Neural progenitor cell (in vitro differentiated cells): Measurements from ENCODE around the gene IQCM. TPM values are rescaled to one million over a fixed set of nuclear protein-coding genes. Genes with fewer than 3 reads are reported as not detected.

Experiments used
- DNase-seq: peaks from one replicate; pipeline ENCODE4 v3.0.0-alpha.2; 2016; ENCODE audit warnings: low spot score
- H2AFZ ChIP-seq: fragments of 200-600 bp; sonication (generic); replicated peaks from 2 replicates; pipeline ENCODE4 v1.6.1; 2016; ENCODE audit warnings: antibody characterized with exemption
- H3F3A ChIP-seq: fragments of 200-600 bp; sonication (generic); 2 replicates; pipeline ENCODE4 v1.6.1; 2016; ENCODE audit warnings: antibody characterized with exemption, low read depth
- H3K27ac ChIP-seq: fragments of 200-600 bp; sonication (generic); 2 replicates; pipeline ENCODE4 v1.5.1; 2016; ENCODE audit warnings: mild to moderate bottlenecking
- H3K27me3 ChIP-seq: fragments of 200-600 bp; sonication (generic); 2 replicates; pipeline ENCODE4 v1.6.1; 2016; ENCODE audit warnings: mild to moderate bottlenecking, moderate library complexity
- H3K36me3 ChIP-seq: fragments of 200-600 bp; sonication (generic); 2 replicates; pipeline ENCODE4 v1.5.1; 2016
- H3K4me1 ChIP-seq: fragments of 200-600 bp; sonication (generic); 2 replicates; pipeline ENCODE4 v1.6.1; 2016; ENCODE audit warnings: mixed run types
- H3K4me2 ChIP-seq: fragments of 200-600 bp; sonication (generic); 2 replicates; pipeline ENCODE4 v1.6.1; 2016
- H3K4me3 ChIP-seq: fragments of 200-600 bp; sonication (generic); 2 replicates; pipeline ENCODE4 v1.5.1; 2016
- H3K79me2 ChIP-seq: fragments of 200-600 bp; sonication (generic); 2 replicates; pipeline ENCODE4 v1.6.1; 2016; ENCODE audit warnings: low read depth
- H3K9ac ChIP-seq: fragments of 200-600 bp; sonication (generic); 2 replicates; pipeline ENCODE4 v1.6.1; 2016
- H3K9me3 ChIP-seq: fragments of 200-600 bp; sonication (generic); 2 replicates; pipeline ENCODE4 v1.5.1; 2016; ENCODE audit warnings: low read depth
- H4K20me1 ChIP-seq: fragments of 200-600 bp; sonication (generic); 2 replicates; pipeline ENCODE4 v1.6.1; 2016; ENCODE audit warnings: low read depth
- H3K27ac Mint-ChIP-seq: 3 replicates; pipeline ENCODE4 v1.8.0; 2021; ENCODE audit warnings: mixed read lengths
- H3K27me3 Mint-ChIP-seq: 2 replicates; pipeline ENCODE4 v1.8.0; 2022; ENCODE audit warnings: low read depth, mild to moderate bottlenecking, inconsistent platforms, moderate library complexity, mixed read lengths; ENCODE audit not compliant: insufficient read depth
- H3K36me3 Mint-ChIP-seq: 3 replicates; pipeline ENCODE4 v1.8.0; 2021; ENCODE audit warnings: mixed read lengths
- H3K4me1 Mint-ChIP-seq: 3 replicates; pipeline ENCODE4 v1.8.0; 2021; ENCODE audit warnings: mixed read lengths
- H3K4me3 Mint-ChIP-seq: 3 replicates; pipeline ENCODE4 v1.8.0; 2021; ENCODE audit warnings: mild to moderate bottlenecking, moderate library complexity, mixed read lengths
- H3K9me3 Mint-ChIP-seq: 3 replicates; pipeline ENCODE4 v1.8.0; 2020; ENCODE audit warnings: mixed read lengths
- EZH2 ChIP-seq: fragments of 200-600 bp; sonication (generic); IDR thresholded peaks from 2 replicates; pipeline ENCODE4 v1.6.1; 2017; ENCODE audit warnings: antibody characterized with exemption, mild to moderate bottlenecking, moderate library complexity
- EZH2phosphoT487 ChIP-seq: fragments of 200-600 bp; sonication (generic); IDR thresholded peaks from 2 replicates; pipeline ENCODE4 v1.6.1; 2017; ENCODE audit warnings: antibody characterized with exemption
- total RNA-seq: library from RNA; depleted of rRNA; stranded (reverse); fragments of >200 nt; gene quantifications from 2 replicates; pipeline ENCODE4 v1.2.3, GENCODE V29; 2015; ENCODE audit warnings: low replicate concordance
- TF ChIP-seq, protein P1 (sequence below): fragments of 200-600 bp; sonication (generic); IDR thresholded peaks from 2 replicates; pipeline ENCODE4 v1.5.1; 2017; ENCODE audit warnings: antibody characterized with exemption, mild to moderate bottlenecking

IQCM gene
- total RNA-seq, 1 donor from 2014 or later: 0.26 TPM

DNA sequence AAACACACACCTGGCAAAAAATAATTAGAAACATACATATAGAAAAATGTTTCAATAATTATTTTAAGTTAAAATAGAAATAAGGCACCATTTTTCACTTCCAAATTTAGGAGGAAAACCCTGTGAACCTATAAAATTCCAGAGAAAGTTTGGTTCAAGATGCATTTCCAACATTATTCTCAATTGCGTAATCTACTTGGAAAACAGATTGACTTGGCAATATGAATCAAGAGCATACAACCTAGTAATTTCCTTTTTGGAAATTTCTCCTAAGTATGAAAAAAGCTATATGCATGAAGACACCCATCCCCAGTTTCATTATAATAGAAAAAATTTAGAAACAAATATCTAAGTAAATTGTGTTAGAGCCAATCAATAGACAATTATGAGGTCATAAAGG, 242.9 kb downstream of the IQCM start:
- no peak overlapping the region for H3K4me3 Mint-ChIP-seq
- H3K4me1 ChIP-seq: no peaks in the 10 kb centered on the region
- H3K4me3 ChIP-seq: no peak overlapping the region
- no peaks in the 10 kb centered on the region for H3K36me3 Mint-ChIP-seq
- no peaks in the 10 kb centered on the region for H3K9me3 Mint-ChIP-seq
- H2AFZ ChIP-seq: no peak overlapping the region
- H3K79me2 ChIP-seq: no peaks in the 10 kb centered on the region
- no peak overlapping the region for H3K9ac ChIP-seq
- H3K27ac Mint-ChIP-seq: no peak overlapping the region
- no peaks in the 10 kb centered on the region for H3K36me3 ChIP-seq
- H3K4me2 ChIP-seq: no peak overlapping the region
- no peak overlapping the region for H3K27ac ChIP-seq
- TF ChIP-seq EZH2phosphoT487 (no peak), EZH2 (no peak)
- H4K20me1 ChIP-seq: no peaks in the 10 kb centered on the region
- no peaks in the 10 kb centered on the region for H3K27me3 ChIP-seq
- H3K9me3 ChIP-seq: no peaks in the 10 kb centered on the region
- no peaks in the 10 kb centered on the region for H3K4me1 Mint-ChIP-seq
- no peaks in the 10 kb centered on the region for H3F3A ChIP-seq
- no peaks in the 10 kb centered on the region for H3K27me3 Mint-ChIP-seq
- no peak for DNase-seq

DNA sequence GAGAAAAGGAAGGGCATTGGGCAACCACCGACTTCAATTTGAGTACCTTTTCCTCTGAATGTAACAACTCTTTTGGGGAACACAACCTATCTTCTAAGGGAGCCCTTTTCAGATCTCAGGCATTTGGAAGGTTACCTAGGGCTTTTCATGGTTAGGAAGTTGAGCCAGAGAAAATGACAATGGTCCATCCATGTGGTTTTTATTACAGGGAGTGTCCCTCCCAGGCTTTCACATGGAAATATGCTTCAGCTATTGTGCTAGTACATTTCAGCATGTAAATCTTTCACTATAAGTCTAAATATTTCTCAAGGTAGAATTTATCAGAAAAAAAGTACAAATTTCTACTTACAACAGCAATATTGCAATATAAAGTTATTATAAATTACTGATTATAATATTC, 259.8 kb downstream of the IQCM start:
- no peaks in the 10 kb centered on the region for H3K4me1 ChIP-seq
- no peaks in the 10 kb centered on the region for H3K27me3 ChIP-seq
- no peak for DNase-seq
- no peak overlapping the region for H3K4me3 ChIP-seq
- no peaks in the 10 kb centered on the region for H3K36me3 ChIP-seq
- H4K20me1 ChIP-seq: no peaks in the 10 kb centered on the region
- H3K9ac ChIP-seq: no peak overlapping the region
- Mint-ChIP-seq H3K36me3 (no peaks in the 10 kb centered on the region), H3K4me3 (no peak overlapping the region), H3K4me1 (peaks cover 2% of the 10 kb centered on the region), H3K9me3 (peaks cover 2% of the 10 kb centered on the region), H3K27ac (no peak overlapping the region), H3K27me3 (no peaks in the 10 kb centered on the region)
- H3K27ac ChIP-seq: no peak overlapping the region
- TF ChIP-seq, protein P1, sequence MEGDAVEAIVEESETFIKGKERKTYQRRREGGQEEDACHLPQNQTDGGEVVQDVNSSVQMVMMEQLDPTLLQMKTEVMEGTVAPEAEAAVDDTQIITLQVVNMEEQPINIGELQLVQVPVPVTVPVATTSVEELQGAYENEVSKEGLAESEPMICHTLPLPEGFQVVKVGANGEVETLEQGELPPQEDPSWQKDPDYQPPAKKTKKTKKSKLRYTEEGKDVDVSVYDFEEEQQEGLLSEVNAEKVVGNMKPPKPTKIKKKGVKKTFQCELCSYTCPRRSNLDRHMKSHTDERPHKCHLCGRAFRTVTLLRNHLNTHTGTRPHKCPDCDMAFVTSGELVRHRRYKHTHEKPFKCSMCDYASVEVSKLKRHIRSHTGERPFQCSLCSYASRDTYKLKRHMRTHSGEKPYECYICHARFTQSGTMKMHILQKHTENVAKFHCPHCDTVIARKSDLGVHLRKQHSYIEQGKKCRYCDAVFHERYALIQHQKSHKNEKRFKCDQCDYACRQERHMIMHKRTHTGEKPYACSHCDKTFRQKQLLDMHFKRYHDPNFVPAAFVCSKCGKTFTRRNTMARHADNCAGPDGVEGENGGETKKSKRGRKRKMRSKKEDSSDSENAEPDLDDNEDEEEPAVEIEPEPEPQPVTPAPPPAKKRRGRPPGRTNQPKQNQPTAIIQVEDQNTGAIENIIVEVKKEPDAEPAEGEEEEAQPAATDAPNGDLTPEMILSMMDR: no peak
- TF ChIP-seq EZH2 (no peak), EZH2phosphoT487 (no peak)
- no peak overlapping the region for H2AFZ ChIP-seq
- H3K79me2 ChIP-seq: no peaks in the 10 kb centered on the region
- H3K9me3 ChIP-seq: no peaks in the 10 kb centered on the region
- no peaks in the 10 kb centered on the region for H3F3A ChIP-seq
- H3K4me2 ChIP-seq: no peak overlapping the region

DNA sequence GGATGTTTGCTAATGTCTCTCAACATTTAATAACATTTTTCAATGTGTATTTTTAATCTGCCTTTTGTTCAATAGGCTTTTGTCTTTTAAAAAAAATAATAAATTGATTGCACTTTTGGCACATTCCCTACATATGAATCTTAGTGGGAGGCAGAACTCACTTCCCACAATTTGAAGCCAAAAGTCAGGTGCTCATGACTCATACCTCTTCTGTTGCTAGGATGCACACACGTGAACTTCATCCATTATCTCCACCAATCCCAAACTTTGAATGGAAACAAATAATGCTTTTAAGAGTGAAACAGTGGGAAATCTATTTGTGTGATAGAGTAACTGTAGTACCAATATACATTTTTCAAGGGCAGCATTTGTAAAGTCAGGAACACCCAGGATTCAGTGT, 260.5 kb downstream of the IQCM start:
- DNase-seq: no peak
- Histone ChIP-seq H3K4me1 (no peaks in the 10 kb centered on the region), H3K4me3 (no peak overlapping the region), H3K27ac (no peak overlapping the region), H3K36me3 (no peaks in the 10 kb centered on the region), H3F3A (no peaks in the 10 kb centered on the region), H3K9ac (no peak overlapping the region), H3K4me2 (no peak overlapping the region), H4K20me1 (no peaks in the 10 kb centered on the region), H3K9me3 (no peaks in the 10 kb centered on the region), H3K27me3 (no peaks in the 10 kb centered on the region), H3K79me2 (no peaks in the 10 kb centered on the region), H2AFZ (no peak overlapping the region)
- Mint-ChIP-seq H3K27ac (no peak overlapping the region), H3K4me3 (no peak overlapping the region), H3K36me3 (no peaks in the 10 kb centered on the region), H3K4me1 (peaks cover 2% of the 10 kb centered on the region), H3K27me3 (peaks cover under 1% of the 10 kb centered on the region), H3K9me3 (peaks cover 2% of the 10 kb centered on the region)
- TF ChIP-seq, protein P1: no peak
- no peak for TF ChIP-seq EZH2
- no peak for TF ChIP-seq EZH2phosphoT487

DNA sequence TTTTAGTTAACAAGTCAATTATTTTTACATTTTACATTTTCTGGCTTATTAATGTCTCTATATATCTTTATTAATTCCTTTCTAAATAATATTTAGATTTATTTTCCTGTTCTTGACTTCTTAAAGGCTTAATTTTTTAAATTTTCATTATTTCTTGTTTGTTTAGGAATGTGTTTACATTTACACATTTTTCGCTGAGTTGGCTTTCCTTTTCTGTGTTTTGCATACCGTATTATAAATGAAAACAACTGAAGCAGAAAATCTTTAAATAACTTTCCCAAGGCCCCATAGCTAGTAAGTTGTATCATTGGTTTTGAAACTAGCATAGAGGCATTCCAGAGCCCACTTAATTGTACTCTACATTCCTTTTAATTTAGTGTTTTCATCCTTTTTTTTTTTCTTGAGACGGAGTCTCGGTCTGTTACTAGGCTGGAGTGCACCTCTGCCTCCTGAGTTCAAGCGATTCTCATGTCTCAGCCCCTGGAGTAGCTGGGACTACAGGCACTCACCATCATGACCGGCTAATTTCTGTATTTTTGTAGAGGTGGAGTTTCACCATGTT, 261.6 kb downstream of the IQCM start:
- Mint-ChIP-seq H3K36me3 (no peaks in the 10 kb centered on the region), H3K4me1 (peaks cover 2% of the 10 kb centered on the region), H3K27ac (no peak overlapping the region), H3K4me3 (no peak overlapping the region), H3K27me3 (peaks cover 4% of the 10 kb centered on the region), H3K9me3 (peaks cover 2% of the 10 kb centered on the region)
- Histone ChIP-seq H3K4me3 (no peak overlapping the region), H2AFZ (no peak overlapping the region), H3K79me2 (no peaks in the 10 kb centered on the region), H3K27me3 (no peaks in the 10 kb centered on the region), H3K4me2 (no peak overlapping the region), H4K20me1 (no peaks in the 10 kb centered on the region), H3K4me1 (no peaks in the 10 kb centered on the region), H3K36me3 (no peaks in the 10 kb centered on the region), H3K9ac (no peak overlapping the region), H3K9me3 (no peaks in the 10 kb centered on the region), H3K27ac (no peak overlapping the region), H3F3A (no peaks in the 10 kb centered on the region)
- TF ChIP-seq EZH2phosphoT487: no peak
- TF ChIP-seq EZH2: no peak
- TF ChIP-seq, protein P1: no peak
- DNase-seq: no peak
